Suprapubic skin (tissue), 4 donors: ENCODE measurements around the gene LRRC3B. TPM values are rescaled to one million over a fixed set of nuclear protein-coding genes. Genes with fewer than 3 reads are reported as not detected.

ENCODE experiments used
- DNase-seq, 2 donors: peaks; one replicate each; pipeline ENCODE4 v3.0.0-alpha.2; 2019; ENCODE audit warnings: low spot score in 2 of 2
- H3K27ac ChIP-seq: fragments of 200-600 bp; sonication (generic); one replicate; pipeline ENCODE4 v1.5.1; 2019
- H3K27me3 ChIP-seq: fragments of 200-600 bp; sonication (generic); one replicate; pipeline ENCODE4 v1.5.1; 2019
- H3K36me3 ChIP-seq: fragments of 200-600 bp; sonication (generic); one replicate; pipeline ENCODE4 v1.5.1; 2019
- H3K4me1 ChIP-seq: fragments of 200-600 bp; sonication (generic); one replicate; pipeline ENCODE4 v1.5.1; 2019
- H3K4me3 ChIP-seq: fragments of 200-600 bp; sonication (generic); one replicate; pipeline ENCODE4 v1.5.1; 2019; ENCODE audit warnings: mild to moderate bottlenecking
- H3K9me3 ChIP-seq: fragments of 200-600 bp; sonication (generic); one replicate; pipeline ENCODE4 v1.5.1; 2019
- EP300 ChIP-seq: sonication (generic); formaldehyde crosslinking; IDR thresholded peaks from one replicate; pipeline ENCODE4 v1.6.1; 2017; ENCODE audit warnings: antibody characterized with exemption
- POLR2A ChIP-seq, 2 donors: fragments of 450-650 bp; IDR thresholded peaks; one replicate each; pipeline ENCODE4 v1.6.1; 2017; ENCODE audit warnings: antibody characterized with exemption in 2 of 2, mild to moderate bottlenecking in 2 of 2, moderate library complexity in 2 of 2
- POLR2AphosphoS5 ChIP-seq, 3 donors: sonication (generic); formaldehyde crosslinking; IDR thresholded peaks; one replicate each; pipeline ENCODE4 v1.6.1; 2017; ENCODE audit warnings: antibody characterized with exemption in 3 of 3
- total RNA-seq, 4 donors: library from RNA; depleted of rRNA; stranded (reverse); fragments of >200 nt; gene quantifications; one replicate each; pipeline ENCODE4 v1.1.0, GENCODE V29; 2016
- TF ChIP-seq, protein P1 (sequence below), 2 donors: fragments of 200-600 bp in 1 of 2; fragments of 450-650 bp in 1 of 2; sonication (generic) in 1 of 2; IDR thresholded peaks; one replicate each; pipeline ENCODE4 v1.5.1; 2016 to 2019; ENCODE audit warnings: antibody characterized with exemption in 2 of 2, mild to moderate bottlenecking in 1 of 2, moderate library complexity in 1 of 2

Gene LRRC3B
- total RNA-seq, 4 donors from 2014 or later = not detected

DNA sequence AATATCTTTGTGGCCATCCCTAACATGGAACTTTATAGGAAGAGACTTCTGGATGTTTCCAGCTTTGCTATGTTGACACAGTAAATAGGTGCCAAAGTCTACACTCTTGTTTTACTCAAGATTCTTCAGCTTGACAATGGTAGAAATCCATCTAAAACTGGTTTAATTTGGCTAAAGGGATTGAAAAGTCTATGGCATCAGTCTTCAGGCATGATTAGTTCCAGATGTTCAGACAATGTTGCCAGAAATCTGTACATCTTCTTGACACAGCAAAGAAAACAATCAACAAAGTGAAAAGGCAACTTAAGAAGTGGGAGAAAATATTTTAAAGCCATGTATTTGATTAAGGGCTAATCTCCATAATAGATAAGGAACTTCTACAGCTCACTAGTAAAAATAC is 130.5 kb downstream of the LRRC3B start:
- H3K4me1 ChIP-seq = no peaks in the 10 kb centered on the region
- DNase-seq = no peak
- no peaks in the 10 kb centered on the region for H3K27me3 ChIP-seq
- TF ChIP-seq POLR2A (IDR thresholded peaks at IDR 0.05) = no peak
- TF ChIP-seq POLR2AphosphoS5 (IDR thresholded peaks at IDR 0.05) = no peak
- TF ChIP-seq, protein P1, sequence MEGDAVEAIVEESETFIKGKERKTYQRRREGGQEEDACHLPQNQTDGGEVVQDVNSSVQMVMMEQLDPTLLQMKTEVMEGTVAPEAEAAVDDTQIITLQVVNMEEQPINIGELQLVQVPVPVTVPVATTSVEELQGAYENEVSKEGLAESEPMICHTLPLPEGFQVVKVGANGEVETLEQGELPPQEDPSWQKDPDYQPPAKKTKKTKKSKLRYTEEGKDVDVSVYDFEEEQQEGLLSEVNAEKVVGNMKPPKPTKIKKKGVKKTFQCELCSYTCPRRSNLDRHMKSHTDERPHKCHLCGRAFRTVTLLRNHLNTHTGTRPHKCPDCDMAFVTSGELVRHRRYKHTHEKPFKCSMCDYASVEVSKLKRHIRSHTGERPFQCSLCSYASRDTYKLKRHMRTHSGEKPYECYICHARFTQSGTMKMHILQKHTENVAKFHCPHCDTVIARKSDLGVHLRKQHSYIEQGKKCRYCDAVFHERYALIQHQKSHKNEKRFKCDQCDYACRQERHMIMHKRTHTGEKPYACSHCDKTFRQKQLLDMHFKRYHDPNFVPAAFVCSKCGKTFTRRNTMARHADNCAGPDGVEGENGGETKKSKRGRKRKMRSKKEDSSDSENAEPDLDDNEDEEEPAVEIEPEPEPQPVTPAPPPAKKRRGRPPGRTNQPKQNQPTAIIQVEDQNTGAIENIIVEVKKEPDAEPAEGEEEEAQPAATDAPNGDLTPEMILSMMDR (IDR thresholded peaks at IDR 0.05) = no peak
- TF ChIP-seq EP300 = no peak
- H3K27ac ChIP-seq = no peak overlapping the region
- no peaks in the 10 kb centered on the region for H3K36me3 ChIP-seq
- no peak overlapping the region for H3K4me3 ChIP-seq
- H3K9me3 ChIP-seq = no peaks in the 10 kb centered on the region

DNA sequence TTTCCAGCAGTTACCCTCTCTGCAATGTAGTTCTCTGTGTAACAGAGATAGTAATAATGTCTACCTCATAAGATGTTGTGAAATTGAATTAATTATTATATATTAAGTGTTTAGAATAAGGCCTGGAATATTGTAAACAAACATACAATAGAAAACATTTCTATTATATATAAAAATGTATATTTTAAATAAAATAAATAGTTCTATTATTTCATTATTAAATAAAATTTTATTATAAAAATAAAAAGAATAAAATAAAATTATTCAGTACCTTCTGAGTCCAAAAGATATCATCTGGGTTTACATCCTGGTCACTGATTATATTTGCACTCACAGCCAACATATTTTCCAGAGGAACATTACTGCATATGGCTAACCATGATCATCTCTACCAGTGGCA is 135.4 kb downstream of the LRRC3B start:
- H3K36me3 ChIP-seq = no peaks in the 10 kb centered on the region
- H3K4me3 ChIP-seq = no peak overlapping the region
- H3K9me3 ChIP-seq = no peaks in the 10 kb centered on the region
- TF ChIP-seq EP300 = no peak
- H3K4me1 ChIP-seq = no peaks in the 10 kb centered on the region
- no peaks in the 10 kb centered on the region for H3K27me3 ChIP-seq
- DNase-seq = no peak
- H3K27ac ChIP-seq = no peak overlapping the region
